MM.1S (cell line): ENCODE data around the gene SIRT4.
A peak's percentile ranks its signal among the peaks of the same experiment; 100 is the strongest.

Source experiments
- DNase-seq: peaks from one replicate; pipeline ENCODE4 v3.0.0-alpha.2; 2015
- H2AFZ ChIP-seq: fragments of 300-600 bp; sonication (generic); 2 replicates; pipeline ENCODE4 v1.6.0; 2016; ENCODE audit warnings: antibody characterized with exemption, low read length
- H3F3A ChIP-seq: fragments of 300-600 bp; sonication (generic); 2 replicates; pipeline ENCODE4 v1.6.1; 2016; ENCODE audit warnings: mild to moderate bottlenecking, antibody characterized with exemption, low read length, moderate library complexity, mixed read lengths; ENCODE audit not compliant: insufficient read depth
- H3K27ac ChIP-seq: fragments of 300-600 bp; sonication (generic); 2 replicates; pipeline ENCODE4 v1.5.1; 2016; ENCODE audit warnings: mild to moderate bottlenecking, low read length
- H3K27me3 ChIP-seq: fragments of 300-600 bp; sonication (generic); replicated peaks from 2 replicates; pipeline ENCODE4 v1.6.0; 2016; ENCODE audit warnings: low read length; ENCODE audit not compliant: insufficient read depth
- H3K36me3 ChIP-seq: fragments of 300-600 bp; sonication (generic); replicated peaks from 2 replicates; pipeline ENCODE4 v1.6.1; 2016; ENCODE audit warnings: mild to moderate bottlenecking, low read length, mixed read lengths; ENCODE audit not compliant: insufficient read depth
- H3K4me1 ChIP-seq: fragments of 300-600 bp; sonication (generic); 2 replicates; pipeline ENCODE4 v1.6.1; 2016; ENCODE audit warnings: low read length, mixed read lengths
- H3K4me2 ChIP-seq: fragments of 300-600 bp; sonication (generic); 2 replicates; pipeline ENCODE4 v1.6.0; 2016; ENCODE audit warnings: low read depth, low read length
- H3K4me3 ChIP-seq: fragments of 300-600 bp; sonication (generic); 2 replicates; pipeline ENCODE4 v1.5.1; 2016; ENCODE audit warnings: low read length, mixed read lengths
- H3K79me2 ChIP-seq: fragments of 300-600 bp; sonication (generic); 2 replicates; pipeline ENCODE4 v1.6.1; 2016; ENCODE audit warnings: mixed run types, low read length, mixed read lengths
- H3K9ac ChIP-seq: fragments of 300-600 bp; sonication (generic); 2 replicates; pipeline ENCODE4 v1.6.1; 2016; ENCODE audit warnings: low read length, mixed read lengths
- H3K9me2 ChIP-seq: fragments of 300-600 bp; sonication (generic); replicated peaks from 2 replicates; pipeline ENCODE4 v1.6.1; 2016; ENCODE audit warnings: mild to moderate bottlenecking, low read length, mixed read lengths; ENCODE audit not compliant: insufficient read depth
- H3K9me3 ChIP-seq: fragments of 300-600 bp; sonication (generic); replicated peaks from 2 replicates; pipeline ENCODE4 v1.6.1; 2016; ENCODE audit warnings: mild to moderate bottlenecking, low read length, mixed read lengths; ENCODE audit not compliant: insufficient read depth
- H4K20me1 ChIP-seq: fragments of 300-600 bp; sonication (generic); 2 replicates; pipeline ENCODE4 v1.6.1; 2016; ENCODE audit warnings: mild to moderate bottlenecking, low read length, moderate library complexity, mixed read lengths; ENCODE audit not compliant: insufficient read depth
- EZH2 ChIP-seq: fragments of 300-600 bp; sonication (generic); optimal IDR thresholded peaks from 2 replicates; pipeline ENCODE3; 2017; ENCODE audit warnings: low read depth, mild to moderate bottlenecking, antibody characterized with exemption, low read length, mixed read lengths
- EZH2phosphoT487 ChIP-seq: fragments of 300-600 bp; sonication (generic); IDR thresholded peaks from 2 replicates; pipeline ENCODE4 v1.6.1; 2018; ENCODE audit warnings: antibody characterized with exemption, low read length
- TF ChIP-seq, protein P1 (sequence below): fragments of 300-600 bp; sonication (generic); IDR thresholded peaks from 2 replicates; pipeline ENCODE4 v1.5.1; 2016; ENCODE audit warnings: antibody characterized with exemption, low read length, mixed read lengths

The SIRT4 gene

DNA sequence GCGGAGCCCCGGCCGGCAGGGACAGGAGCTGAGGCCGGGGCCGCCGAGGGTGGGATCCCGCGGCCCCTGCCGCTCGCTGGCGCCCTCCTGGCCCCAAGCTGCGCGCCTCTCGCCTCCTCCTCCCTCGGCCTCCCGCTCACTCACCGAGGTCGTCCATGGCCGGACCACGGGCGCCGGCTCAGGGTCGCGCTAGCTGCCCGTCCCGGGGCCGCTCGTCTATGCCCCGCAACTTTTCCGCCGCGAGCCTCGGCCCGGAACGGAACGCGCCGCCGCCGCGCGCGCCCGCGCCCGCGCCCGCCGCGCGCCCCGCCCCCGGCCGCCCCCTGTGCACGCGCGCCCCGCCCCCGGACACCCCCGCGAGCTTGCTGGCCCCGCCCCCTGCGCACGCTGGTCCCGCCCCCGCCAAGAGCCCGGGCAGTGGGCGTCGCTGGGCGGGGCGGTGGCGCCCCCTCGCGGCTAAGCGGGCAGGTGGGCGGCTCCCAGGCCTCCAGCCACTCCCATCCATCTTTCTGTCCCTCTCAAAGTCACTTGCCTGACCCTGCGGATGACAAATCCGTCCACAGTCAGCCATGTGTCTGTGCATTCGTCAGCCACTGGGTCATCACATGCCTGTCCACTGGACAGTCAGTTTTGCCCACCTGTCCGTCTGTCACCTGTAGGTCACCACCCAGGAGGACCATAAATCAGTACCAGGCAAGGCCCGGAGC, 36.5 kb upstream of the SIRT4 start, which contains the start of gene PXN:
TSS of gene PXN (minus strand) at position 258 of the 707 bp plus-strand sequence. CDS start at position 157, 101 bp downstream.
- Histone ChIP-seq H4K20me1 (no peaks in the 10 kb centered on the region), H3K79me2 (no peaks in the 10 kb centered on the region), H2AFZ (peak within 1 kb of the TSS; percentile 69; the same call in 1 of the 2 replicates), H3K9me3 (no peaks in the 10 kb centered on the region), H3K27me3 (no peaks in the 10 kb centered on the region), H3K27ac (no peak within 1 kb of the TSS), H3K4me3 (peak within 1 kb of the TSS; percentile 63), H3K9ac (peak within 1 kb of the TSS; percentile 44; the same call in 1 of the 2 replicates), H3K9me2 (no peaks in the 10 kb centered on the region), H3K4me1 (no peaks in the 10 kb centered on the region), H3K4me2 (peak within 1 kb of the TSS; percentile 57), H3K36me3 (no peaks in the 10 kb centered on the region), H3F3A (no peaks in the 10 kb centered on the region)
- DNase-seq = peak; percentile 56
- TF ChIP-seq, protein P1, sequence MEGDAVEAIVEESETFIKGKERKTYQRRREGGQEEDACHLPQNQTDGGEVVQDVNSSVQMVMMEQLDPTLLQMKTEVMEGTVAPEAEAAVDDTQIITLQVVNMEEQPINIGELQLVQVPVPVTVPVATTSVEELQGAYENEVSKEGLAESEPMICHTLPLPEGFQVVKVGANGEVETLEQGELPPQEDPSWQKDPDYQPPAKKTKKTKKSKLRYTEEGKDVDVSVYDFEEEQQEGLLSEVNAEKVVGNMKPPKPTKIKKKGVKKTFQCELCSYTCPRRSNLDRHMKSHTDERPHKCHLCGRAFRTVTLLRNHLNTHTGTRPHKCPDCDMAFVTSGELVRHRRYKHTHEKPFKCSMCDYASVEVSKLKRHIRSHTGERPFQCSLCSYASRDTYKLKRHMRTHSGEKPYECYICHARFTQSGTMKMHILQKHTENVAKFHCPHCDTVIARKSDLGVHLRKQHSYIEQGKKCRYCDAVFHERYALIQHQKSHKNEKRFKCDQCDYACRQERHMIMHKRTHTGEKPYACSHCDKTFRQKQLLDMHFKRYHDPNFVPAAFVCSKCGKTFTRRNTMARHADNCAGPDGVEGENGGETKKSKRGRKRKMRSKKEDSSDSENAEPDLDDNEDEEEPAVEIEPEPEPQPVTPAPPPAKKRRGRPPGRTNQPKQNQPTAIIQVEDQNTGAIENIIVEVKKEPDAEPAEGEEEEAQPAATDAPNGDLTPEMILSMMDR = peak; percentile 50
- no peak for TF ChIP-seq EZH2

DNA sequence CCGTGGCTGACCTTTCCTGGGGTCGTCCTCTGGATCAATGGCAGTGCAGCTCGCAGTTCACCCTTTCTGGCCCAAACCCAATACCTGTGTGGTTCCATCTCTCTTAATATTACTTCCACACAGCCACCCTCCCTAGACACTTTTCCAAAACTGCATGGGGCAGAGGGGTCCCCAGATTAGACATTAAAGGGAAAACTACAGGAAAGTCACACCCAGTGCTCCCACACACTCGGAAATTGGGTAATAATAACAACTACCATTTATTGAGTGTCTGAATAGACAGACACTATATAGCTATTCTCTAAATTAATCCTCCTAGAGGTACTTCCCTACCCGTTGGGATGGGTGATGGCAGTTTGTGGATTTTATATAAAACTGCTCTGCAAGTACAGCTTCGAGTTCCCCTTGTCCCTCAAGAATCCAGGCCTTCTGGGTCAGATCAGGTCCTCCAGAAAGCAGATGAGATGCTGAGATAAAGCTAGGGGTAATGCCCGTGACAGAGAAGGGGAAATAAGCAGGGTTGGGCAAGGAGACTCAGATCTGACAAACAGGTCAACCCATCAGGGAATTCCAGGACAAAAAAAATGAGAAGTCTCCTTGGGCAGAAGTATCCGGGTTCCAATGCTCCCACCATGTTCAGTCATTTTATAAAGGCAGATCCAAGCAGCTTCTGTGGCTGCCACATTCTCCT, 35.8 kb upstream of the SIRT4 start:
- DNase-seq = no peak
- Histone ChIP-seq H2AFZ (peak overlapping the region; percentile 69; the same call in 1 of the 2 replicates), H3K27me3 (no peaks in the 10 kb centered on the region), H3K27ac (no peak overlapping the region), H3K9me3 (no peaks in the 10 kb centered on the region), H3K4me1 (no peaks in the 10 kb centered on the region), H3K4me2 (peak overlapping the region; percentile 24; the same call in 1 of the 2 replicates), H3K9ac (no peak overlapping the region), H4K20me1 (no peaks in the 10 kb centered on the region), H3K4me3 (no peak overlapping the region), H3F3A (no peaks in the 10 kb centered on the region), H3K9me2 (no peaks in the 10 kb centered on the region), H3K79me2 (no peaks in the 10 kb centered on the region), H3K36me3 (no peaks in the 10 kb centered on the region)
- TF ChIP-seq EZH2 (no peak), EZH2phosphoT487 (no peak)
- TF ChIP-seq, protein P1 = no peak

DNA sequence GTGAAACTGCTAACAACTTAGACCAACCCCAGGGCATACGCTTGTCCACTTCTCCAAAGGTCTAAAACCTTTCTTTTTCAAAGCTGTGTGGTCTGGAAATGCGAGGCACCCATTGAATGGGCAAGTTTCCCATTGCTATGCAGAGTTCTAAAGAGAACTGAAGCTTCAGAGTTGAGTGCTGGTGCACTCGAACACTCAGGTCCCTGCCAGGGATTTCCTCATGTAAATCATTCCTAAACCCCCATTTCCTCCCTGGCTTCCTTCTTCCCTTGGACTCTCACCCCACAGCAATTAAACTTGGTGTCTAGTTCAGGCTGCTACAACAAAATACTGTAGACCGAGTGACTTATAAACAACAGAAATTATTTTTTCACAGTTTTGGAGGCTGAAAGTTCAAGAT, 34.4 kb upstream of the SIRT4 start:
- Histone ChIP-seq H3K79me2 (no peaks in the 10 kb centered on the region), H3K4me2 (no peak overlapping the region), H3K27me3 (no peaks in the 10 kb centered on the region), H2AFZ (no peak overlapping the region), H3K9me2 (no peaks in the 10 kb centered on the region), H3F3A (no peaks in the 10 kb centered on the region), H3K36me3 (no peaks in the 10 kb centered on the region), H3K4me1 (no peaks in the 10 kb centered on the region), H3K4me3 (no peak overlapping the region), H3K27ac (no peak overlapping the region), H3K9me3 (no peaks in the 10 kb centered on the region), H3K9ac (no peak overlapping the region), H4K20me1 (no peaks in the 10 kb centered on the region)
- no peak for DNase-seq
- TF ChIP-seq, protein P1 = no peak
- TF ChIP-seq EZH2 = no peak
- TF ChIP-seq EZH2phosphoT487 = no peak
